Gastroesophageal sphincter (tissue), 4 donors: Measurements from ENCODE around the gene KDM2B. TPM values are rescaled to one million over a fixed set of nuclear protein-coding genes. Genes with fewer than 3 reads are reported as not detected.
"Not testable (repeated sequence)": the region's sequence is repeated elsewhere in the genome, so short reads cannot be mapped to it uniquely, and the experiment has no call there.

Source experiments
- ATAC-seq: fragments of 150-250 bp; one replicate; pipeline ENCODE4 v1.9.1; 2016; ENCODE audit warnings: mild to moderate bottlenecking, moderate library complexity
- H3K27ac ChIP-seq, 4 donors: fragments of 200-600 bp; sonication (generic) in 3 of 4; 1 replicate in 3 of 4; 2 replicates in 1 of 4; pipeline ENCODE4 v1.5.1; 2016 to 2019
- H3K27me3 ChIP-seq: fragments of 200-600 bp; sonication (generic); one replicate; pipeline ENCODE4 v1.5.1; 2019
- H3K36me3 ChIP-seq, 2 donors: fragments of 200-600 bp; sonication (generic); one replicate each; pipeline ENCODE4 v1.5.1; 2019; ENCODE audit warnings: control low read depth in 1 of 2
- H3K4me1 ChIP-seq, 3 donors: fragments of 200-600 bp; sonication (generic); 1 replicate in 2 of 3; 2 replicates in 1 of 3; pipeline ENCODE4 v1.5.1; 2016 to 2019; ENCODE audit warnings: control low read depth in 2 of 3
- H3K4me3 ChIP-seq, 2 donors: fragments of 200-600 bp; sonication (generic); one replicate each; pipeline ENCODE4 v1.5.1; 2019; ENCODE audit warnings: mild to moderate bottlenecking in 1 of 2, moderate library complexity in 1 of 2
- H3K9me3 ChIP-seq, 3 donors: fragments of 200-600 bp; sonication (generic); one replicate each; pipeline ENCODE4 v1.5.1; 2017 to 2019; ENCODE audit warnings: control low read depth in 2 of 3
- EP300 ChIP-seq: sonication (generic); formaldehyde crosslinking; IDR thresholded peaks from one replicate; pipeline ENCODE4 v1.6.1; 2017; ENCODE audit warnings: antibody characterized with exemption, mild to moderate bottlenecking
- POLR2A ChIP-seq, 2 donors: fragments of 450-650 bp; IDR thresholded peaks; one replicate each; pipeline ENCODE4 v1.6.1; 2017; ENCODE audit warnings: antibody characterized with exemption in 2 of 2, mild to moderate bottlenecking in 2 of 2, moderate library complexity in 1 of 2
- POLR2AphosphoS5 ChIP-seq: sonication (generic); formaldehyde crosslinking; IDR thresholded peaks from one replicate; pipeline ENCODE4 v1.6.1; 2017; ENCODE audit warnings: antibody characterized with exemption
- WGBS, 2 donors: methylation state at CpG; one replicate each; pipeline ENCODE4 v1.1.5; 2018; ENCODE audit warnings: low coverage in 1 of 2; 5-methylcytosine and 5-hydroxymethylcytosine counted together
- small RNA-seq, 4 donors: library from RNA; depleted of rRNA; stranded (forward); fragments of <200 nt; gene quantifications; one replicate each; pipeline ENCODE3, GENCODE V24; 2016
- total RNA-seq, 4 donors: library from RNA; depleted of rRNA; stranded (reverse); fragments of >200 nt; gene quantifications; one replicate each; pipeline ENCODE4 v1.1.0, GENCODE V29; 2016
- TF ChIP-seq, protein P1 (sequence below), 4 experiments: fragments of 200-600 bp in 2 of 4; fragments of 450-650 bp in 2 of 4; sonication (generic) in 1 of 4; IDR thresholded peaks; one replicate each; pipeline ENCODE4 v1.5.1; 2017 to 2019; ENCODE audit warnings: antibody characterized with exemption in 4 of 4, mild to moderate bottlenecking in 2 of 4, moderate library complexity in 2 of 4

Gene KDM2B
- total RNA-seq, 4 donors from 2014 or later = 10.0 to 26.5 (median 15.0) TPM

DNA sequence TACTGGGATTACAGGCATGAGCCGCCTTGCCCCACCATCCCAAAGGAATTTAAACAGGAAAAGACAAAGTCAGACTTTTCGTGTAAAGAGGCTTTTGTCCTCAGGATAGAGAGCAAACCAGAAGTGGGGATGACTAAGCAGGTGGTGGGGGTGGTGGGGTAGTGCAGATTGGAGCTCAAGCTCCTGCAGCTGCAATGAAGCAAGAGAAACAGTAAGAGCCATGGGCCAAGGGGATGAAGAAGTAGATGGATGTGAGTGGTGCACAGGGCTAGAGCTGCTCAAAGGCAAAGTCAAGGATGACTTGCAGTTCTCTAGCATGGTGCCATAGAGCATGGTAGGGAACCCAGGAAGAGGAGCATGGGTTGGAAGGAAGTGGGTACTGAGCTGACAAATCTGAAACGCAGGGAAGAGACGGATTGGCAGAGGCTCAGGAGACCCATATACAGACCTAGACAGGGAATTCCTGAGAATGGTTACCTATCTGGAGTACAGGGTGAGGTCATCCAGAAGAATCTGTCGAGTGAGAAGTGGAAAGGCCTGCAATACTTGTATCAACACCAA, 192.3 kb downstream of the KDM2B start:
- no peak for ATAC-seq
- Histone ChIP-seq H3K9me3 (no peaks in the 10 kb centered on the region), H3K27ac (no peak overlapping the region), H3K36me3 (no peaks in the 10 kb centered on the region), H3K4me3 (no peak overlapping the region), H3K27me3 (no peaks in the 10 kb centered on the region), H3K4me1 (no peaks in the 10 kb centered on the region)
- 80 to 83% methylated on average over 5 of the region's 5 CpGs for WGBS, 2 donors
- TF ChIP-seq POLR2A (IDR thresholded peaks at IDR 0.05) = no peak

- not testable (repeated sequence) for H3K27ac ChIP-seq, H3K9me3 ChIP-seq, H3K36me3 ChIP-seq, ATAC-seq, H3K4me1 ChIP-seq, H3K27me3 ChIP-seq, H3K4me3 ChIP-seq
- WGBS, 2 donors = 71 to 87% methylated on average over 3 to 6 of the region's 6 CpGs
Measured at GRCh38 chr12:121384891-121385290, 195.9 kb downstream of the KDM2B start.

- no peak overlapping the region for H3K27ac ChIP-seq
- H3K4me3 ChIP-seq = no peak overlapping the region
- H3K27me3 ChIP-seq = no peaks in the 10 kb centered on the region
- H3K9me3 ChIP-seq = no peaks in the 10 kb centered on the region
- TF ChIP-seq POLR2AphosphoS5 (no peak), EP300 (no peak), POLR2A (IDR thresholded peaks at IDR 0.05) (no peak)
- TF ChIP-seq, protein P1, sequence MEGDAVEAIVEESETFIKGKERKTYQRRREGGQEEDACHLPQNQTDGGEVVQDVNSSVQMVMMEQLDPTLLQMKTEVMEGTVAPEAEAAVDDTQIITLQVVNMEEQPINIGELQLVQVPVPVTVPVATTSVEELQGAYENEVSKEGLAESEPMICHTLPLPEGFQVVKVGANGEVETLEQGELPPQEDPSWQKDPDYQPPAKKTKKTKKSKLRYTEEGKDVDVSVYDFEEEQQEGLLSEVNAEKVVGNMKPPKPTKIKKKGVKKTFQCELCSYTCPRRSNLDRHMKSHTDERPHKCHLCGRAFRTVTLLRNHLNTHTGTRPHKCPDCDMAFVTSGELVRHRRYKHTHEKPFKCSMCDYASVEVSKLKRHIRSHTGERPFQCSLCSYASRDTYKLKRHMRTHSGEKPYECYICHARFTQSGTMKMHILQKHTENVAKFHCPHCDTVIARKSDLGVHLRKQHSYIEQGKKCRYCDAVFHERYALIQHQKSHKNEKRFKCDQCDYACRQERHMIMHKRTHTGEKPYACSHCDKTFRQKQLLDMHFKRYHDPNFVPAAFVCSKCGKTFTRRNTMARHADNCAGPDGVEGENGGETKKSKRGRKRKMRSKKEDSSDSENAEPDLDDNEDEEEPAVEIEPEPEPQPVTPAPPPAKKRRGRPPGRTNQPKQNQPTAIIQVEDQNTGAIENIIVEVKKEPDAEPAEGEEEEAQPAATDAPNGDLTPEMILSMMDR (IDR thresholded peaks at IDR 0.05) = no peak
- no peaks in the 10 kb centered on the region for H3K4me1 ChIP-seq
- no peak for ATAC-seq
- WGBS, 2 donors = 88 to 92% methylated on average over 5 to 7 of the region's 9 CpGs
- H3K36me3 ChIP-seq = no peaks in the 10 kb centered on the region
Measured at GRCh38 chr12:121383601-121384021, 197.2 kb downstream of the KDM2B start.

DNA sequence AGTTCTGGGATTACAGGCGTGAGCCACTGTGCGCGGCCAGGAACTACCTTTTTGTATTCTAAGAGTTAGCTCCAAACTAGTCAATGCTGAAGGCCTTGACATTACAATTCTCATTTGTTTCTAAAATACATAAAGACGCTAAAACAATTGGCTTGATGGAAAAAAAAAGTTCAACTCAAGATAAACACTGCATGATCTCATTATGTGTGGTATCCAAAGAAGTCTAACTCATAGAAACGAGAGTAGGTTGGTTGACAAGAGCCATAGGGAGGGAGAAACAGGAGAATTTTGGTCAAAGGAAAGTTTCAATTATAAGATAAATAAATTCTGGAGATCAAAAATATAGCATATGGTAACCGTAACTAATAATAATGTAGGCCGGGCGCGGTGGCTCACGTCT, 200.9 kb downstream of the KDM2B start:
- H3K36me3 ChIP-seq = no peaks in the 10 kb centered on the region
- no peaks in the 10 kb centered on the region for H3K9me3 ChIP-seq
- no peak for ATAC-seq
- no peak overlapping the region for H3K4me3 ChIP-seq
- no peaks in the 10 kb centered on the region for H3K27me3 ChIP-seq
- TF ChIP-seq POLR2A (IDR thresholded peaks at IDR 0.05) = no peak
- TF ChIP-seq EP300 = no peak
- TF ChIP-seq, protein P1 (IDR thresholded peaks at IDR 0.05) = no peak
- no peak for TF ChIP-seq POLR2AphosphoS5
- no peaks in the 10 kb centered on the region for H3K4me1 ChIP-seq
- 79 to 84% methylated on average over 8 to 10 of the region's 10 CpGs for whole genome bisulfite sequencing, 2 donors
- no peak overlapping the region for H3K27ac ChIP-seq

Small RNA genes lying within 50 kb of the gene (small RNA-seq; reads per million reads assigned to genes)
- 0 reads per million in 4 donors for gene RNU6-1004P

Other genes with a start within 250 kb of the KDM2B start
- gene ANAPC5, start 228.6 kb downstream of the KDM2B start, total RNA-seq = 10 to 100 TPM; 69.2 to 93.5 (median 75.7) TPM
- 10 to 100 TPM; 42.5 to 76.0 (median 56.3) TPM for gene RNF34, start 180.9 kb downstream of the KDM2B start, total RNA-seq
- gene ORAI1, start 45.5 kb upstream of the KDM2B start, total RNA-seq = 10 to 100 TPM in 3 of 4 donors, 1 to 10 TPM in 1; 8.7 to 15.5 (median 12.6) TPM
- gene MORN3, start 88.6 kb upstream of the KDM2B start, total RNA-seq = under 1 TPM in 1 of 4 donors, not detected in 3; 0.23 TPM
- gene TMEM120B, start 131.7 kb upstream of the KDM2B start, total RNA-seq = 10 to 100 TPM in 2 of 4 donors, 1 to 10 TPM in 2; 4.2 to 14.3 (median 9.9) TPM
- gene RHOF, start 212.7 kb upstream of the KDM2B start, total RNA-seq = 10 to 100 TPM in 3 of 4 donors, 1 to 10 TPM in 1; 9.4 to 15.7 (median 12.1) TPM
- gene SETD1B, start 223.0 kb upstream of the KDM2B start, total RNA-seq = 10 to 100 TPM in 3 of 4 donors, 1 to 10 TPM in 1; 9.6 to 25.1 (median 20.3) TPM